Astrocyte (in vitro differentiated cells and primary cell): ENCODE data around the gene TPM2. TPM values are rescaled to one million over a fixed set of nuclear protein-coding genes. Genes with fewer than 3 reads are reported as not detected.

Source experiments
- DNase-seq: peaks from one replicate; pipeline ENCODE4 v3.0.0-alpha.2; 2010; ENCODE audit warnings: low read depth
- FAIRE-seq: peaks from 2 replicates; lab custom pipeline; 2011; peaks lifted over from hg19 to GRCh38; lab: Jason Lieb, UNC
- H2AFZ ChIP-seq: 2 replicates; pipeline ENCODE4 v1.6.0; 2012; ENCODE audit warnings: low read depth, low read length, inconsistent platforms
- H3K27ac ChIP-seq: 2 replicates; pipeline ENCODE4 v1.5.1; 2011; ENCODE audit warnings: low read depth, low read length, inconsistent platforms
- H3K27me3 ChIP-seq: 2 replicates; pipeline ENCODE4 v1.6.0; 2011; ENCODE audit warnings: low read length, inconsistent platforms; ENCODE audit not compliant: insufficient read depth
- H3K36me3 ChIP-seq: 2 replicates; pipeline ENCODE4 v1.5.1; 2011; ENCODE audit warnings: low read length, inconsistent platforms; ENCODE audit not compliant: insufficient read depth
- H3K4me1 ChIP-seq: 2 replicates; pipeline ENCODE4 v1.5.1; 2011; ENCODE audit warnings: low read length, inconsistent platforms; ENCODE audit not compliant: insufficient read depth
- H3K4me2 ChIP-seq: 2 replicates; pipeline ENCODE4 v1.6.0; 2012; ENCODE audit warnings: low read length, inconsistent platforms
- H3K4me3 ChIP-seq: 2 replicates; pipeline ENCODE4 v1.5.1; 2011; ENCODE audit warnings: low read depth, mild to moderate bottlenecking, low read length, inconsistent platforms; ENCODE audit not compliant: insufficient read depth
- H3K79me2 ChIP-seq: 2 replicates; pipeline ENCODE4 v1.6.0; 2012; ENCODE audit warnings: mild to moderate bottlenecking, low read length, inconsistent platforms; ENCODE audit not compliant: insufficient read depth
- H3K9ac ChIP-seq: 2 replicates; pipeline ENCODE4 v1.6.0; 2012; ENCODE audit warnings: mild to moderate bottlenecking, low read length, inconsistent platforms
- H3K9me3 ChIP-seq: 2 replicates; pipeline ENCODE4 v1.5.1; 2012; ENCODE audit warnings: low read depth, mild to moderate bottlenecking, low read length, inconsistent platforms; ENCODE audit not compliant: insufficient read depth
- H4K20me1 ChIP-seq: 2 replicates; pipeline ENCODE4 v1.6.0; 2012; ENCODE audit warnings: low read length, inconsistent platforms; ENCODE audit not compliant: insufficient read depth
- H3K27ac Mint-ChIP-seq: one replicate; pipeline ENCODE4 v1.8.0; 2021; ENCODE audit warnings: mild to moderate bottlenecking, mixed read lengths; ENCODE audit not compliant: unreplicated experiment
- H3K27me3 Mint-ChIP-seq: one replicate; pipeline ENCODE4 v1.8.0; 2021; ENCODE audit warnings: low read depth, mixed read lengths; ENCODE audit not compliant: unreplicated experiment
- H3K36me3 Mint-ChIP-seq: one replicate; pipeline ENCODE4 v1.8.0; 2021; ENCODE audit warnings: low read depth, mixed read lengths; ENCODE audit not compliant: unreplicated experiment
- H3K4me1 Mint-ChIP-seq: one replicate; pipeline ENCODE4 v1.8.0; 2021; ENCODE audit warnings: low read depth, mixed read lengths; ENCODE audit not compliant: unreplicated experiment
- H3K4me3 Mint-ChIP-seq: one replicate; pipeline ENCODE4 v1.8.0; 2021; ENCODE audit warnings: mild to moderate bottlenecking, moderate library complexity, mixed read lengths; ENCODE audit not compliant: unreplicated experiment
- H3K9me3 Mint-ChIP-seq: one replicate; pipeline ENCODE4 v1.8.0; 2021; ENCODE audit warnings: mild to moderate bottlenecking, mixed read lengths; ENCODE audit not compliant: unreplicated experiment
- EZH2 ChIP-seq: IDR thresholded peaks from 2 replicates; pipeline ENCODE4 v1.6.1; 2012; ENCODE audit warnings: mild to moderate bottlenecking, low read length, inconsistent platforms; ENCODE audit not compliant: insufficient read depth
- total RNA-seq: library from RNA; stranded (reverse); gene quantifications from 2 replicates; pipeline ENCODE4 v1.2.1, GENCODE V29; 2021
- TF ChIP-seq, protein P1 (sequence below): IDR thresholded peaks from 2 replicates; pipeline ENCODE4 v1.5.1; 2011; ENCODE audit warnings: low read depth, mild to moderate bottlenecking, inconsistent platforms, low read length, moderate library complexity; ENCODE audit not compliant: insufficient read depth

Gene TPM2
- total RNA-seq, 1 donor from 2014 or later = 2,001 TPM

DNA sequence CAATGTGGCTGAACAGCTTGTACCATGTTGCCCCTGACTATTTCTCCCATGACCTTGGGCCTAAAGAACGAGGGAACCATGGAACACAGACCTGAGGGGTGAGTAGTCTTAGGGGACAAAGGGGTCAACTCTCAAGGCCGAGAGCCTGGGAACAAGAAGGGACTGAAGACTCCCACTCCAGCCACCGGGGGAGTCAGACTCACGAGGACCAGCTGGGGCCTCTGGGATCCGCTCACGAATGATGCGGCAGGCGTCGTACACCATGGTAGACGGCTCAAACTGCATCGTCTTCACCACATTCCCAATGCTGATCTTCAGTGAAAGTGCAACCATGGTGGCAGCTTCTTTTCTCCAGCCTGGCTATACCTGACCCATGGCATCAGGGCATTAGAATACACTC is 35.6 kb upstream of the TPM2 start:
- DNase-seq (no peak), FAIRE-seq (no peak)
- peaks cover 4% of the 10 kb centered on the region for H3K4me1 Mint-ChIP-seq
- Histone ChIP-seq H4K20me1 (peaks cover 79% of the 10 kb centered on the region), H2AFZ (no peak overlapping the region), H3K4me3 (no peak overlapping the region), H3K79me2 (peaks cover 97% of the 10 kb centered on the region), H3K27me3 (no peaks in the 10 kb centered on the region), H3K27ac (no peak overlapping the region), H3K4me1 (peaks cover 42% of the 10 kb centered on the region), H3K9me3 (no peaks in the 10 kb centered on the region), H3K9ac (no peak overlapping the region), H3K36me3 (peaks cover 53% of the 10 kb centered on the region), H3K4me2 (no peak overlapping the region)
- no peak overlapping the region for H3K4me3 Mint-ChIP-seq
- no peaks in the 10 kb centered on the region for H3K9me3 Mint-ChIP-seq
- no peak overlapping the region for H3K27ac Mint-ChIP-seq
- H3K36me3 Mint-ChIP-seq = peaks cover 33% of the 10 kb centered on the region
- TF ChIP-seq, protein P1, sequence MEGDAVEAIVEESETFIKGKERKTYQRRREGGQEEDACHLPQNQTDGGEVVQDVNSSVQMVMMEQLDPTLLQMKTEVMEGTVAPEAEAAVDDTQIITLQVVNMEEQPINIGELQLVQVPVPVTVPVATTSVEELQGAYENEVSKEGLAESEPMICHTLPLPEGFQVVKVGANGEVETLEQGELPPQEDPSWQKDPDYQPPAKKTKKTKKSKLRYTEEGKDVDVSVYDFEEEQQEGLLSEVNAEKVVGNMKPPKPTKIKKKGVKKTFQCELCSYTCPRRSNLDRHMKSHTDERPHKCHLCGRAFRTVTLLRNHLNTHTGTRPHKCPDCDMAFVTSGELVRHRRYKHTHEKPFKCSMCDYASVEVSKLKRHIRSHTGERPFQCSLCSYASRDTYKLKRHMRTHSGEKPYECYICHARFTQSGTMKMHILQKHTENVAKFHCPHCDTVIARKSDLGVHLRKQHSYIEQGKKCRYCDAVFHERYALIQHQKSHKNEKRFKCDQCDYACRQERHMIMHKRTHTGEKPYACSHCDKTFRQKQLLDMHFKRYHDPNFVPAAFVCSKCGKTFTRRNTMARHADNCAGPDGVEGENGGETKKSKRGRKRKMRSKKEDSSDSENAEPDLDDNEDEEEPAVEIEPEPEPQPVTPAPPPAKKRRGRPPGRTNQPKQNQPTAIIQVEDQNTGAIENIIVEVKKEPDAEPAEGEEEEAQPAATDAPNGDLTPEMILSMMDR = no peak
- no peak for TF ChIP-seq EZH2
- no peaks in the 10 kb centered on the region for H3K27me3 Mint-ChIP-seq

DNA sequence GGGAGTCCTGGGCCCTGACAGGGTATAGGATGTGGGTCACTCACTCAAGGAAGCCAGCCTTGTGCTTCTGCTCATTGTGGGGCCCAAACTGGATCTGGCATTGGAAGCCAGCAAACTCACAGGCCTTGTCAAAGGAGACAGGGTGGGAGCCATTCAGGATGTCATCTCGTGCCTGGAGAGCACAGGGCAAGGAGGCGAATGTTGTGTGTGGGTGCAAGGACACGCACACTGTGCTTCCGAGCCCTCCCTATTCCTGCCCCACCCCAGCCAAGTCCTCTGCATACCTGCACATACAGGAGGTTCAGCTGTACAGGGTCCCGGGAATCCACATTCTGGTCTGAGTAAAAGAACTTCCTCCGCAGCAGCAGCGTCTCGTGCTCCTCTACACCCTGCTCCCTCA is 34.2 kb upstream of the TPM2 start:
- Histone ChIP-seq H3K4me2 (no peak overlapping the region), H3K79me2 (peaks cover 96% of the 10 kb centered on the region), H3K9ac (no peak overlapping the region), H3K27ac (no peak overlapping the region), H3K9me3 (no peaks in the 10 kb centered on the region), H4K20me1 (peaks cover 79% of the 10 kb centered on the region), H3K4me3 (no peak overlapping the region), H3K4me1 (peaks cover 28% of the 10 kb centered on the region), H2AFZ (no peak overlapping the region), H3K36me3 (peaks cover 67% of the 10 kb centered on the region), H3K27me3 (no peaks in the 10 kb centered on the region)
- Mint-ChIP-seq H3K36me3 (peaks cover 41% of the 10 kb centered on the region), H3K4me1 (peaks cover 4% of the 10 kb centered on the region), H3K27ac (peak overlapping the region; percentile 8), H3K4me3 (no peak overlapping the region), H3K27me3 (no peaks in the 10 kb centered on the region), H3K9me3 (no peaks in the 10 kb centered on the region)
- TF ChIP-seq, protein P1 = no peak
- no peak for TF ChIP-seq EZH2
- FAIRE-seq (no peak), DNase-seq (no peak)

DNA sequence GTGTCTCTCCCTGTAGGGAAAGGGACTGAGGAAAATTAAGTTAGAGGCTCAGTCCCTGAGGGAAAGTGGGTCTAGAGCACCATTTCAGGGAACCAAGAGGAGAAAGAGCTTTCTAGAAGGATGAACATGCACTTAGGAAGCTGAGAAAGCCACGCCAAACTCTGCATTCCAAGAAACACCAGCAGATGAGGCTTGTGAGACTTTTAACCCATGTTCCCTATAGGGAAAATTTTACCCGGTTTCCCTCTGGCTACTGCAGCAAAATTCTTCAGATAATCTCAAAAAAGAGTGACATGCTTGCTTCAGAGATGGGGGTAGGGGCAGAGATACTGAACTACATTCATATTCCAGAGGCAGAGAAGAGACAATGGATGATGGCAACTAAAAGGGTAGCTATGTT is 33.7 kb upstream of the TPM2 start:
- no peak for FAIRE-seq
- peak overlapping the region; percentile 49 for H3K27ac Mint-ChIP-seq

More for the DNA sequence above, 33.7 kb upstream of the TPM2 start:
- H4K20me1 ChIP-seq = peaks cover 81% of the 10 kb centered on the region
- DNase-seq = no peak
- Mint-ChIP-seq H3K9me3 (no peaks in the 10 kb centered on the region), H3K4me1 (peaks cover 4% of the 10 kb centered on the region), H3K4me3 (no peak overlapping the region), H3K36me3 (peaks cover 41% of the 10 kb centered on the region), H3K27me3 (no peaks in the 10 kb centered on the region)
- no peaks in the 10 kb centered on the region for H3K9me3 ChIP-seq
- H3K27ac ChIP-seq = no peak overlapping the region
- H3K4me1 ChIP-seq = peaks cover 23% of the 10 kb centered on the region
- no peak overlapping the region for H3K9ac ChIP-seq
- peaks cover 96% of the 10 kb centered on the region for H3K79me2 ChIP-seq
- H3K4me3 ChIP-seq = no peak overlapping the region
- H2AFZ ChIP-seq = no peak overlapping the region
- TF ChIP-seq, protein P1 = no peak
- TF ChIP-seq EZH2 = no peak
- H3K4me2 ChIP-seq = no peak overlapping the region
- H3K36me3 ChIP-seq = peaks cover 71% of the 10 kb centered on the region
- no peaks in the 10 kb centered on the region for H3K27me3 ChIP-seq
